Skin epidermis (tissue), 12 donors: ENCODE results near the gene MAP3K12.
A peak's percentile ranks its signal among the peaks of the same experiment; 100 is the strongest.

Experiments
- H3K27ac ChIP-seq, 21 experiments: fragments of 200-600 bp; sonication (generic) in 11 of 21; one replicate each; pipeline ENCODE4 v1.5.0; 2020; ENCODE audit warnings: mild to moderate bottlenecking in 3 of 21, inconsistent platforms in 2 of 21, moderate library complexity in 2 of 21
- H3K4me3 ChIP-seq, 7 experiments: fragments of 200-600 bp; sonication (generic) in 2 of 7; one replicate each; pipeline ENCODE4 v1.5.0; 2020; ENCODE audit warnings: inconsistent platforms in 2 of 7, mild to moderate bottlenecking in 2 of 7, moderate library complexity in 1 of 7

The MAP3K12 gene

DNA sequence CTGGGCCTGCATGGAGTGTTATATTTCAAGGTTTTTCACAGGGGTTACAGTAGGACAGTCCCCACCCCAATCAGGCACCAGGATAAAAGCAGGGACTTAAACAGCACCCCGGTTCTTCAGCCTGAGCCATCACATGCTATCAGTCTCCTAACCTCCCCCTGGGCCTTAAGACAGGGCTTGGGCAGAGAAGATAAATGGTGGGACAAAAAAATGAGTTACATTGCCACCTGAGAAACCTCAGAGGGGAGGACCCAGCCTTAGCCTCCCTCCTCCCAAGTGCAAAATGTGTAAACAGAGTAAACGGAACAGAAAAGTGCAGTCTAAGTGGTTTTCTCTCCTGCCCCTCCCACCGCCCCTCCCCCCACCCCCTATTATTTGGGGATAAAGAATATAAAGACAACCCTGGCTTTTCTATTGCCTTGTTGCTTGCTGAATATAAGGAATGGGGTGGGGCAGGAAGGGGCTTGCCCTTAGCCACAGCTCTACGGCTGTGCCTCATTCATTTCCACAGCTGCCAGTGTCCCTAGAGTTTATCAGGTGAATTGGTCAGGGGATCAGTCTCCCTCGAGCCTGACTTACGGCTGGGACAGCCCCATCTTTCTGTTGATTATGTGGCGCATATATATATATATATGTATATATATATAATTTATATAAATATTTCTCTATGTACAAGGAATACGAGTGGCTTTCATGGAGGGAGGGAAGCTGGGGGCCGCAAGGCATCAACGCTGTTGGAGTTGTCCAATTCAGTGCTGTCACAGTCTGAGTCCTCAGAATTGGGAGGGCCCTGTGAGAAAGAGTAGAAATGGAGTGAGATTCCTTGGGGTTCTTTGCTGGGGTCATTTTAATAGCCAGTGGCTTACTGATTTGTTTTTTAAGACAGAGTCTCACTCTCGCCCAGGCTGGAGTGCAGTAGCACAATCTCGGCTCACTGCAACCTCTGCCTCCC, 18.5 kb downstream of the MAP3K12 start:
- Histone ChIP-seq H3K4me3 (no peak overlapping the region), H3K27ac (peak overlapping the region in 2 of 21 experiments; percentile 40 to 56)

DNA sequence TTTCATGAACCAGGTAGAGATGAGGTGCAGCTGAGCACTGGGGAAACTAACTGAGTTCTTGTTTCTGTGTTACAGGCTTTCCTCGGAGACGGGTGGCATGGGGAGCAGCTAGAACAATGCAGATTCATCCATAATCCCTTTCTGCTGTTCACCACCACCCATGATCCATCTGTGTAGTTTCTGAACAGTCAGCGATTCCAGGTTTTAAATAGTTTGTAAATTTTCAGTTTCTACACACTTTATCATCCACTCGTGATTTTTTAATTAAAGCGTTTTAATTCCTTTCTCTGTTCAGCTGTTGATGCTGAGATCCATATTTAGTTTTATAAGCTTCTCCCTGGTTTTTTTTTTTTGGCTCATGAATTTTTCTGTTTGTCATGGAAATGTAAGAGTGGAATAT, 19.9 kb downstream of the MAP3K12 start:
- H3K27ac ChIP-seq = no peak overlapping the region

DNA sequence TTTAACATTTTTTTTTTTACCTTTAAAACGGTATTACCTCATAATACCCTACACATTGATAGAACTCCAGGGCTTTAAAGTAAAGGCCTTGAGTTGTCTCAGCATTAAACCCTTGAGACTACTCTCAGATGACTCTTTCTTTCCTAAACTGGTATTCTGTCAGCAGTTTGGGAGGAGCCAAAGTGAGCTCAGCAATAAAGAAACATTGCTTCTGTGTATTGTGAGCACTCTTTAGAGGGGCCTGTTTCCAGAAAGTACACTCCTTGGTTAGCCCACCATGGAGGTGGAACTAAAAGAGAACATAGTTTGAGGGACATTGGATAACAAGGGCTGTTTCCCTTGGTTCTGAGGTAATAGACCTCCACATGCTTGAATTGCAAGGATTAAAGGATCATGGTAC, 20.4 kb downstream of the MAP3K12 start:
- Histone ChIP-seq H3K4me3 (no peak overlapping the region), H3K27ac (peak overlapping the region in 1 of 21 experiments; percentile 5)

More for the DNA sequence above, 19.9 kb downstream of the MAP3K12 start:
- H3K4me3 ChIP-seq = no peak overlapping the region

DNA sequence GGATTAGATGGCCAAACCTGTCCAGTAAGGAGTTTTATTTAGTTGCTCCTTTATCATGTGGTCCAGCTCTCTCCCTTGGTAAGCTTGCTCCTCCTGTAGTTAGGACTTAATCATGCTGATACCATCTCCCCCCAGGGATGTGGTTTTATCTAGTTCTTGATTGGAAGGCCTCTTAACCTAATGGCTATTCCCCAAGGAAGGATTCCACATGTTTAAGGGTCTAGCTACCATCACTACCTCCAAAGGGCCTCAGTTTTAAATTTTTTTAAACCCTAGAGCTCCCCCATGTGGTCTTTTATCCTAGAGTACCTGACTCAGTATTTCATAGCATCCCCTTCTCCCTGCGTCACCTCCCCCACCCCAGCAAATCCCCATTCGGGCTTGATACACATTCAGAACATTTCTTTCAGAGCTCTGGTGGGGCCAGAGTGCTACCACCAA, 22.5 kb downstream of the MAP3K12 start:
- H3K27ac ChIP-seq = no peak overlapping the region
- no peak overlapping the region for H3K4me3 ChIP-seq

DNA sequence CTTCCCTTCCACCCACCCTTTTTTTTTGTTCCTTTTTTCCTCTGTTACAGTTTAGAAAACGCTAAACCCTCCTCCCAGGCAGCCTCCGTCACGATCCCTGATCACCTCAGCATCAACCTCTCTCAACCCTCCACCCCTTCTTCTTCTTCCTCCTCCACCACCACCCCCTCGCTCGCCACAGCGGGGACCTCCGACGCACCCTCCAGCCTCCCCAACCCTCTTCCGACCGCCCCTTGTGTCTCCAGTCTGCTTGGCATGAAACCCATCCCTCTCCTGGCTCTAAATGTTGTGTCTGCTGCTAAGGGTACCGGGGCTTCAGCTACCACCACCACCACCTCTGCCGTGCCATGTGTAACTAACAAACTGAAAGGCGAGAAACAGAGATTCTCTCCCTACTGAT, 24.4 kb downstream of the MAP3K12 start:
- Histone ChIP-seq H3K4me3 (no peak overlapping the region), H3K27ac (peak overlapping the region in 1 of 21 experiments; percentile 30)

DNA sequence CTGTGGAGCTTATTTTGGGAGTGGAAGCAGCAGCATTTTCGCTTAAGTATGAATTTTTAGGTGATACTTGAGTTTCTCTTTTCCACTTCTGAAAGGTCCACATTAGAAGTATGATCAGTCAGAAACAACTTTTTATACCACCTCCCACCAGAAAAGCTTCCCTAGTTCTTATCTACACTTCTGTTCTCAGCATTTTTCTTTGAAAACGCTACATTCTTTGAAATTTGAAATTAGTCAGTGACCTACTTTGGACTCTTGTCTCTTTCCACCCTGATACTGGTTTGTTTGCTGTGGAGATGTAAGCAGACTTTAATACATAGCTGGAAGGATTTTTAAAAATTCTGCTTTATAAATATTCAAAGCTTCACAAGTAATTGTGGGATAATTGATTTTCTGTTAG, 25.2 kb downstream of the MAP3K12 start:
- peak overlapping the region in 2 of 21 experiments; percentile 11 to 30 for H3K27ac ChIP-seq
- H3K4me3 ChIP-seq = no peak overlapping the region

DNA sequence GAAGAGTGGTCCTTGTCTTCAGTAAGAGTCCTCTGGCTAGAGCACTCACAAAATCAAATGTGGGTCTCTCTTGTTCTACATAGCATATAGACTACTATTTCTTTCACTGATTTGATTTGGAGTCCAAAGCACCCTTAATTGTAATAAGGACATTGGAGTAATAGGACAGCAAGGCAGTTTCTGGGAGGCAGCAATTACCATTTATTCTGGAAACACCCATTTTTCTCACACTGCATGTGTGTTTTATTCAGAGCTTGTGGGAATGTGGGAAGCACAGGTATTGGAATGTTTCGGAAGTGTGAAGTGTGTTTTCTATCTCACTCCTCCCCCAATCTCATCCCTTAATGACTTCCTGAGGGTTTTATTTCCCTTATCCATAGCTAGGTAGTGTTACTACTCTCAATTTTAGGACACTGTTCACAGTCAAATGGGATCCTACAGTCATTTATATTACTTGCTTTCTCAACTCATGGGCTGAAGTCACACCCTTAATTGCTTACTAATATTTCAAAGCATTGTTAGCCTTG, 27.1 kb downstream of the MAP3K12 start:
- H3K4me3 ChIP-seq = no peak overlapping the region
- H3K27ac ChIP-seq = no peak overlapping the region

DNA sequence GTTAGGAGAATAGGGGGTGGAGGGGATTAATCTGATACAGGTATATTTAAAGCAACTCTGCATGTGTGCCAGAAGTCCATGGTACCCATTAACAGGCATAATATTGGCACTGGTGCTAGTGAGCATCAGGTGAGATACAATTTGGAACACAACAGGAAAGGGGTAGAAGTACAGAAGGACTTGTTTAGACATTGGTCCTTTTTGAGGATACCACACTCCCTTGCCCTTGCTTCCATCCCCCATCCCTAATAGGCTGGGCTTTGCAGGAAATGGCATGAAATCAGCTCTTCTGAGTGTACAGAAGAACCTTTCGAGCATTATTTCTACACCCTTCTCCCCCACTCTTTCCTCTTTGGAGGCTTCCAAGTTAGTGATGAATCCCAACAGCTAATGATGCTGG, 31.0 kb downstream of the MAP3K12 start:
- no peak overlapping the region for H3K4me3 ChIP-seq
- no peak overlapping the region for H3K27ac ChIP-seq

DNA sequence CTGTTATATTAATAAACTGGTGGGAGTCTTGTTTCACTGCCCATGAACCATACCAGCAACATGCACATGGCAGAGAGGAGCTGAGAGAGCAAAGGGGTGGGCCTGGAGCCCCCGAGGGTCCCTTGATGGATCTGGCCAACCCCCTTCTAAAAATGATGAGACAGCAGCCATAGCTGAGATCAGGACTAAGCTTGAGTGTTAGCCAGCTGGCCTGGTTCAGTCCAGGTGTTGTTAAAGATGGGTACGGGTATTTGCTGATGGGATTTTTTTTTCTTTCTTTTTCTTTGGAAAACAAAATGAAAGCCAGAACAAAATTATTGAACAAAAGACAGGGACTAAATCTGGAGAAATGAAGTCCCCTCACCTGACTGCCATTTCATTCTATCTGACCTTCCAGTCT, 31.4 kb downstream of the MAP3K12 start:
- peak overlapping the region in 1 of 21 experiments; percentile 10 for H3K27ac ChIP-seq

GRCh38 chr12:53467082-53467481, 32.2 kb downstream of the MAP3K12 start:
- peak overlapping the region in 1 of 21 experiments; percentile 10 for H3K27ac ChIP-seq

More for the DNA sequence above, 31.4 kb downstream of the MAP3K12 start:
- no peak overlapping the region for H3K4me3 ChIP-seq

DNA sequence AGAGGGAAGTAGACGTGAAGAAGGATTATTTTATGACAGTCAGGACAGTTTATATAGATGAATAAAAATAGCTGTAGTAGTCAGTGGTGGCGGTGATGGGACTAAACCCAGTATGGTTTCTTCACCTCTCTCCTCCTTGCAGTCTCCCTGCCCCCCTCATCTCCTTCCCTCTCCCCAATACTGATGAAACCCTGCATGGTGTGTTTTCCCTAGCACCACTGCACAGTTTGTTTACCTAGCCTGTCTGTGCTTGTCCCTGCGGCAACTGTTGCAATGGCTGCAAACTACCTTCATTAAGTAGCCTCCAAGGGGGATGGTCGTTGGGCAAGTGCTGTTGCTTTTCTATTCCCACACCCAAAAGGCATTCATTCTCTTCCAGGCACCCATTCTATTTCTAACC, 32.6 kb downstream of the MAP3K12 start:
- Histone ChIP-seq H3K4me3 (no peak overlapping the region), H3K27ac (peak overlapping the region in 1 of 21 experiments; percentile 29)

More at GRCh38 chr12:53467082-53467481, 32.2 kb downstream of the MAP3K12 start:
- H3K4me3 ChIP-seq = no peak overlapping the region

GRCh38 chr12:53465679-53466078, 33.6 kb downstream of the MAP3K12 start:
- no peak overlapping the region for H3K4me3 ChIP-seq
- H3K27ac ChIP-seq = peak overlapping the region in 2 of 21 experiments; percentile 29 to 33

DNA sequence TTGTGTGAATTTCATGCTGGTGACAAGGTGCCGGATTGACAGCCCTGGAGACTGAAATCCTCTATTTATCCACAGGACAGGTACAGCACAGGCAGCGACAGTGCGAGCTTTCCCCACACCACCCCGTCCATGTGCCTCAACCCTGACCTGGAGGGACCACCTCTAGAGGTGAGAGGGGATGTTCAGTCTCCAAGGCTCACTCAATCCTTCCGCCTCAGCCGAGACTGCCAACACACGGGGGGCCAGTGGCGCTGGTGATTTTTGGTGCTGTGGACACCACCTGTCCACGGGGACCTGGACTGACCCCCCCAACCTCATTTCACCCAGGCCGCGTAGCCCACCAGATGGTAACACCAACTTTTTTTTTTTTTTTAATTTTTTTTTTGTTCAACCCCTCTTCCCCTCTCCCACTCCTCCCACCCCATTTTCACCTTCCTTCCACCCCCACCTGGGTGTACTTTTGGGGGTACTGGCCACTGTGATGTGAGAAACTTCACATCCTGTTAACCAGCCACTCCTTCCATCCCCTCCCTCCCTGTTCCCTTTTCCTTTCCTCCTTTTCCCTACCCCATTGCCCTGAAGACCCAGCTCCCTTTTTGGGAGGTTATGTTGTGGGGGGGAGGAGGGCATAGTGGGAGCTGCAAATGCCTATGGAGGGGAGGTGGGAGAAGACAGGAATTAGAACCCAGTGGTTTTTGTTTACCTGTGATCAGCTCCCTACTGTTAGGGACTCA, 34.4 kb downstream of the MAP3K12 start:
- no peak overlapping the region for H3K27ac ChIP-seq
- H3K4me3 ChIP-seq = no peak overlapping the region

GRCh38 chr12:53463802-53464560, 35.3 kb downstream of the MAP3K12 start:
- Histone ChIP-seq H3K4me3 (no peak overlapping the region), H3K27ac (no peak overlapping the region)

GRCh38 chr12:53462935-53463334, 36.3 kb downstream of the MAP3K12 start:
- Histone ChIP-seq H3K4me3 (no peak overlapping the region), H3K27ac (peak overlapping the region in 1 of 21 experiments; percentile 6)

DNA sequence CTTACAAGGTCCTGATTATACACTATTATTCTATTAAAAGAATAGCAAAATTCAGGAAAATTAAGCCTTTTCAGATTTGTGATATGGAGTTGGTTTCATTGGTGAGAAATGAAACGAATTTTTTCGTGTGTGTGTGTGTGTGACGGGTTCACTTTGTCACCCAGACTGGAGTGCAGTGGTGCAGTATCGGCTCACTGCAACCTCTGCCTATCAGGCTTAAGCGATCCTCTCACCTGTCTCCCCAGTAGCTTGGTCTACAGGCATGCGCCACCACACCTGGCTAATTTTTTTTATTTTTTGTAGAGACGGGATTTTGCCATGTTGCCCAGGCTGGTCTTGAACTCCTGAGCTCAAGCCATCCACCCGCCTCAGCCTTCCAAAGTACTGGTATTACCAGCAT, 37.7 kb downstream of the MAP3K12 start:
- Histone ChIP-seq H3K27ac (no peak overlapping the region), H3K4me3 (no peak overlapping the region)

- H3K4me3 ChIP-seq = no peak overlapping the region
- no peak overlapping the region for H3K27ac ChIP-seq
Observed at GRCh38 chr12:53461059-53461458, 38.2 kb downstream of the MAP3K12 start.

DNA sequence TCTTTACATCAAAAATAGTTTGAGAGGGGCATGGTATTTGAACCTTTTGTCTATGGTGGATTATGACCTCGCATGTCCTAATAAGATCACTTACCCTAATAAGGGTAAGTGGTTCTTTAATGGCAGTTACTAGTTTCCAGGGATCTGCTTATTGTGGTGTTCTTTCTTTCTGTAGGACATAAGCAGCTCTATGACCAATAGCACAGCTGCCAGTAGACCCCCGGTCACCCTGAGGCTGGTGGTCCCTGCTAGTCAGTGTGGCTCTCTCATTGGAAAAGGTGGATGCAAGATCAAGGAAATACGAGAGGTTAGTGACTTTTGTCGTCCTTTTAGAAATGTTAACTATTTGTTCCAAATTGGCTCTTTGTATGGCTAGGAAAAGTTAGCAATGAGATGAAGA, 40.2 kb downstream of the MAP3K12 start:
- no peak overlapping the region for H3K4me3 ChIP-seq
- no peak overlapping the region for H3K27ac ChIP-seq

- H3K27ac ChIP-seq = no peak overlapping the region
- no peak overlapping the region for H3K4me3 ChIP-seq
Observed at GRCh38 chr12:53456654-53457366, 42.4 kb downstream of the MAP3K12 start.
